Fibroblast of lung (primary cell): ENCODE results near the gene SCGB1C2. TPM values are rescaled to one million over a fixed set of nuclear protein-coding genes. Genes with fewer than 3 reads are reported as not detected.

ENCODE experiments used
- DNase-seq, 2 donors: peaks; one replicate each; pipeline versions ENCODE4 v3.0.0 to v3.0.0-alpha.2; 2010; ENCODE audit warnings: low read depth in 2 of 2
- H2AFZ ChIP-seq: 2 replicates; pipeline ENCODE4 v1.5.1; 2012; ENCODE audit warnings: low read length, control low read depth, inconsistent platforms
- H3K27ac ChIP-seq: 2 replicates; pipeline ENCODE4 v1.5.1; 2011; ENCODE audit warnings: low read length, control low read depth; ENCODE audit not compliant: insufficient read depth
- H3K27me3 ChIP-seq: 2 replicates; pipeline ENCODE4 v1.5.1; 2011; ENCODE audit warnings: mild to moderate bottlenecking, low read length; ENCODE audit not compliant: control insufficient read depth, insufficient read depth
- H3K36me3 ChIP-seq: 2 replicates; pipeline ENCODE4 v1.5.1; 2011; ENCODE audit warnings: low read length; ENCODE audit not compliant: control insufficient read depth, insufficient read depth
- H3K4me1 ChIP-seq: 2 replicates; pipeline ENCODE4 v1.5.1; 2011; ENCODE audit warnings: low read length; ENCODE audit not compliant: control insufficient read depth, insufficient read depth; ENCODE audit errors: extremely low read depth
- H3K4me2 ChIP-seq: 2 replicates; pipeline ENCODE4 v1.5.1; 2011; ENCODE audit warnings: low read length, control low read depth; ENCODE audit not compliant: insufficient read depth; ENCODE audit errors: extremely low read depth
- H3K4me3 ChIP-seq, 4 experiments: fragments of 200-600 bp in 1 of 4; sonication (generic) in 1 of 4; replicated peaks in 1 of 4; 2 replicates each; pipeline ENCODE4 v1.5.1; 2011 to 2016; ENCODE audit warnings: low read length in 4 of 4, low read depth in 3 of 4, mild to moderate bottlenecking in 3 of 4, control low read depth in 2 of 4, inconsistent platforms in 1 of 4, mixed read lengths in 1 of 4; ENCODE audit not compliant: insufficient read depth in 1 of 4; ENCODE audit errors: control extremely low read depth in 1 of 4
- H3K79me2 ChIP-seq: 2 replicates; pipeline ENCODE4 v1.5.1; 2012; ENCODE audit warnings: mild to moderate bottlenecking, low read length, inconsistent platforms; ENCODE audit not compliant: control insufficient read depth, insufficient read depth
- H3K9ac ChIP-seq: 2 replicates; pipeline ENCODE4 v1.5.1; 2011; ENCODE audit warnings: mild to moderate bottlenecking, low read length, control low read depth; ENCODE audit not compliant: insufficient read depth
- H3K9me3 ChIP-seq: 2 replicates; pipeline ENCODE4 v1.5.1; 2012; ENCODE audit warnings: low read depth, low read length; ENCODE audit not compliant: control insufficient read depth, insufficient read depth
- H4K20me1 ChIP-seq: 2 replicates; pipeline ENCODE4 v1.5.1; 2011; ENCODE audit warnings: low read length; ENCODE audit not compliant: control insufficient read depth, insufficient read depth; ENCODE audit errors: extremely low read depth
- CTCF ChIP-seq, 2 donors: IDR thresholded peaks in 1 of 2; conservative IDR thresholded peaks in 1 of 2; 1 replicate in 1 of 2; 2 replicates in 1 of 2; pipeline ENCODE4 v1.5.1; 2011 to 2012; ENCODE audit warnings: low read length in 2 of 2, control low read depth in 1 of 2, inconsistent platforms in 1 of 2, low read depth in 1 of 2, mild to moderate bottlenecking in 1 of 2
- EZH2 ChIP-seq: IDR thresholded peaks from 2 replicates; pipeline ENCODE4 v1.5.1; 2012; ENCODE audit warnings: low read length, control low read depth, mild to moderate bottlenecking; ENCODE audit errors: missing control alignments
- polyA plus RNA-seq, 2 donors: library from polyadenylated mRNA; depleted of rRNA in 1 of 2; stranded (reverse) in 1 of 2; unstranded in 1 of 2; fragments of >200 nt; gene quantifications; 2 replicates each; pipeline ENCODE4 v1.2.1, GENCODE V29; 2011 to 2012; ENCODE audit warnings: missing spikeins in 1 of 2
- total RNA-seq: library from RNA; depleted of rRNA; stranded (reverse); fragments of >200 nt; gene quantifications from 2 replicates; pipeline ENCODE4 v1.2.1, GENCODE V29; 2014

The SCGB1C2 gene
- total and polyA plus RNA-seq, 2 donors (not counting 1 experiment from before 2014, with no cell fraction given), result not detected

GRCh38 chr17:173166-173911 lies 36.0 kb downstream of the SCGB1C2 start:
- TF ChIP-seq CTCF (conservative IDR thresholded peaks at IDR 0.05 in 1 of 2, IDR thresholded peaks at IDR 0.05 in 1 of 2; ENCODE audit: low read depth in 1 of 2, low read length in 2 of 2) (no peak), EZH2 (no peak)
- Histone ChIP-seq H4K20me1 (no peaks in the 10 kb centered on the region), H3K4me3 (no peak overlapping the region), H3K9ac (no peak overlapping the region), H2AFZ (no peak overlapping the region), H3K79me2 (no peaks in the 10 kb centered on the region), H3K4me2 (no peak overlapping the region), H3K9me3 (no peaks in the 10 kb centered on the region), H3K36me3 (no peaks in the 10 kb centered on the region), H3K4me1 (no peaks in the 10 kb centered on the region), H3K27ac (no peak overlapping the region), H3K27me3 (no peaks in the 10 kb centered on the region)
- no peak for DNase-seq

- TF ChIP-seq CTCF (conservative IDR thresholded peaks at IDR 0.05 in 1 of 2, IDR thresholded peaks at IDR 0.05 in 1 of 2; ENCODE audit: low read depth in 1 of 2, low read length in 2 of 2) (no peak), EZH2 (no peak)
- Histone ChIP-seq H3K79me2 (no peaks in the 10 kb centered on the region), H3K4me1 (no peaks in the 10 kb centered on the region), H4K20me1 (no peaks in the 10 kb centered on the region), H2AFZ (no peak overlapping the region), H3K9me3 (no peaks in the 10 kb centered on the region), H3K36me3 (no peaks in the 10 kb centered on the region), H3K27ac (no peak overlapping the region), H3K9ac (no peak overlapping the region), H3K4me3 (no peak overlapping the region), H3K4me2 (no peak overlapping the region), H3K27me3 (peaks cover 12% of the 10 kb centered on the region)
- DNase-seq, result no peak
Measured at GRCh38 chr17:177155-177554, 39.8 kb downstream of the SCGB1C2 start.

- TF ChIP-seq CTCF (conservative IDR thresholded peaks at IDR 0.05 in 1 of 2, IDR thresholded peaks at IDR 0.05 in 1 of 2; ENCODE audit: low read depth in 1 of 2, low read length in 2 of 2) (no peak), EZH2 (no peak)
Measured at GRCh38 chr17:177762-178161, 40.4 kb downstream of the SCGB1C2 start.

More at GRCh38 chr17:177762-178161, 40.4 kb downstream of the SCGB1C2 start:
- no peak overlapping the region for H2AFZ ChIP-seq
- no peaks in the 10 kb centered on the region for H3K79me2 ChIP-seq
- no peaks in the 10 kb centered on the region for H3K9me3 ChIP-seq
- H3K4me3 ChIP-seq, result no peak overlapping the region
- no peaks in the 10 kb centered on the region for H3K36me3 ChIP-seq
- H3K9ac ChIP-seq, result no peak overlapping the region
- no peaks in the 10 kb centered on the region for H3K4me1 ChIP-seq
- no peak overlapping the region for H3K4me2 ChIP-seq
- no peak for DNase-seq
- peaks cover 17% of the 10 kb centered on the region for H3K27me3 ChIP-seq
- H4K20me1 ChIP-seq, result no peaks in the 10 kb centered on the region
- H3K27ac ChIP-seq, result no peak overlapping the region
